Sigmoid colon (tissue), 4 donors: ENCODE results near the gene FABP7.

Experiments used
- POLR2AphosphoS5 ChIP-seq, 4 donors: sonication (generic); formaldehyde crosslinking; IDR thresholded peaks; one replicate each; pipeline ENCODE4 v1.6.1; 2017; ENCODE audit warnings: antibody characterized with exemption in 4 of 4
- TF ChIP-seq, protein P1 (sequence below), 4 experiments: fragments of 450-650 bp in 3 of 4; fragments of 200-600 bp in 1 of 4; IDR thresholded peaks; one replicate each; pipeline ENCODE4 v1.5.1; 2016 to 2019; ENCODE audit warnings: antibody characterized with exemption in 4 of 4, mild to moderate bottlenecking in 3 of 4, moderate library complexity in 2 of 4

DNA sequence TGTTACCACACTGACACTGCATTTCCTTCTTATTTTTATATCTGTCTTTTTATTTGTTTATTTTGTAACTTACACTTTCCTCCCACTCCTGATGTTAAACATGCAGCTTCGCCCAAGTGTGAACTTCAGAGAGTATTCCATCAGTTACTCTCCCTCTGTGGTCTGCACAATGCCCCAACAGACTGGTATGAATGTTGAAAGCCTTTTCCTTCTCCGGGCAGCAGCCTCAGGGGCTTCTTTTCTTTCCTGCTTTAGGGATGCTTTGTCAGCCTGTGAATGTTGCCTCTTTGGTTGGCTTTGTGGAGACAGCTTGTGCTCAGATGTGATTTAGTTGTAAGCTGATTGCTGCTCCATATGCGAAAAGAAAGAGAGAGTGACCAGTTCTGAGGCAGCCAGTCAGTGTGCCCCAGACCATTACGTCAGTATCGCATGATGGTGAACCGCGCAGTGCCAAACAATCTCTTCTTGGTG lies 53.5 kb downstream of the FABP7 start:
- TF ChIP-seq POLR2AphosphoS5 (IDR thresholded peaks at IDR 0.05) = no peak
- TF ChIP-seq, protein P1, sequence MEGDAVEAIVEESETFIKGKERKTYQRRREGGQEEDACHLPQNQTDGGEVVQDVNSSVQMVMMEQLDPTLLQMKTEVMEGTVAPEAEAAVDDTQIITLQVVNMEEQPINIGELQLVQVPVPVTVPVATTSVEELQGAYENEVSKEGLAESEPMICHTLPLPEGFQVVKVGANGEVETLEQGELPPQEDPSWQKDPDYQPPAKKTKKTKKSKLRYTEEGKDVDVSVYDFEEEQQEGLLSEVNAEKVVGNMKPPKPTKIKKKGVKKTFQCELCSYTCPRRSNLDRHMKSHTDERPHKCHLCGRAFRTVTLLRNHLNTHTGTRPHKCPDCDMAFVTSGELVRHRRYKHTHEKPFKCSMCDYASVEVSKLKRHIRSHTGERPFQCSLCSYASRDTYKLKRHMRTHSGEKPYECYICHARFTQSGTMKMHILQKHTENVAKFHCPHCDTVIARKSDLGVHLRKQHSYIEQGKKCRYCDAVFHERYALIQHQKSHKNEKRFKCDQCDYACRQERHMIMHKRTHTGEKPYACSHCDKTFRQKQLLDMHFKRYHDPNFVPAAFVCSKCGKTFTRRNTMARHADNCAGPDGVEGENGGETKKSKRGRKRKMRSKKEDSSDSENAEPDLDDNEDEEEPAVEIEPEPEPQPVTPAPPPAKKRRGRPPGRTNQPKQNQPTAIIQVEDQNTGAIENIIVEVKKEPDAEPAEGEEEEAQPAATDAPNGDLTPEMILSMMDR (IDR thresholded peaks at IDR 0.05) = no peak
